HG03139 (cell line): Measurements from ENCODE around the gene PRKAR1B.
"Not testable (repeated sequence)": the region's sequence is repeated elsewhere in the genome, so short reads cannot be mapped to it uniquely, and the experiment has no call there.

Source experiments
- ATAC-seq: cut with Tn5 transposase; IDR thresholded peaks from one replicate; pipeline ENCODE4 v1.9.1; 2021; ENCODE audit not compliant: unreplicated experiment

Gene PRKAR1B

DNA sequence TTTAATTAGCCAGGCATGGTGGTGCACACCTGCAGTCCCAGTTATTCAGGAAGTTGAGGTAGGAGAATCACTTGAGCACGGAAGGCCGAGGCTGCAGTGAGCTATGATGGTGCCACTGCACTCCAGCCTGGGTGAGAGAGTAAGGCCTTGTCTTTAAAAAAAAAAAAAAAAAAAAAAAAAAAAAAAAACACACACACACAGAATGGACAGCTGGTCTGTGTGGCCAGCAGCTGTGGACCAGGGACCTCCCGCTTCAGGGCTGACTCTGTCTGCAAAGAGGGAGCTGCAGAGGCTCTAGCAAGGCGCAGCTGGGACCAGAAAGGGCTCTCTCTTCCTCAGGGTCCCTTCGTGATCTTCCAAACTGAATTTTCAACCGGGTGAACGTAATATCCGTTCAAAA is 54.2 kb downstream of the PRKAR1B start:
- ATAC-seq = no peak

DNA sequence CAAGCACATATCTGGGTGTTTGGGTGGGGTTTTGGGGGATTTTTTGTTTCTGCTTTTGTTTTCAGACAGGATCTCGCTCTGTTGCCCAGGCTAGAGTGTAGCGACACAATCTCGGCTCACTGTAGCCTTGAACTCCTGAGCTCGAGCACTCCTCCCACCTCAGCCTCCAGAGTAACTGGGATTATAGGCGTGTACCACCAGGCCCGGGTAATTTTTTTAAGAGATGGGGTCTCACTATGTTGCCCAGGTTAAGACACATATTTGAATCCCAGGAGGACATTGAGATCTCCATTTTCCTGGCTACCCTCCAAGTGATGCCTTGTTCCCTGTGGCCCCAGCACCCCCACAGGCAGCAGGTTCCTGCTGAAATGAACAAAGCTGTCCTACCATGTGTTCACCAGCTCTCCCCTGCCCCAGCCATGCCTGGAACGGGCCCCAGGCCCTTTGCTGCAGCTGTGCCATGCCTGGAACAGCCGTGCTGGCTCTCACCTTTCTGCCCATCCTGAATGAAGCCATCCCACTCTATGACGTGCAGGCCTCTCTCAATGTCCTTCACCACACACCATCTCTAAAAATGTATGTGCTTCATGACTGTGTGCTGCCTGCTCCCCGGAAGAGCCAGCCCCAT is 55.6 kb downstream of the PRKAR1B start:
- no peak for ATAC-seq

DNA sequence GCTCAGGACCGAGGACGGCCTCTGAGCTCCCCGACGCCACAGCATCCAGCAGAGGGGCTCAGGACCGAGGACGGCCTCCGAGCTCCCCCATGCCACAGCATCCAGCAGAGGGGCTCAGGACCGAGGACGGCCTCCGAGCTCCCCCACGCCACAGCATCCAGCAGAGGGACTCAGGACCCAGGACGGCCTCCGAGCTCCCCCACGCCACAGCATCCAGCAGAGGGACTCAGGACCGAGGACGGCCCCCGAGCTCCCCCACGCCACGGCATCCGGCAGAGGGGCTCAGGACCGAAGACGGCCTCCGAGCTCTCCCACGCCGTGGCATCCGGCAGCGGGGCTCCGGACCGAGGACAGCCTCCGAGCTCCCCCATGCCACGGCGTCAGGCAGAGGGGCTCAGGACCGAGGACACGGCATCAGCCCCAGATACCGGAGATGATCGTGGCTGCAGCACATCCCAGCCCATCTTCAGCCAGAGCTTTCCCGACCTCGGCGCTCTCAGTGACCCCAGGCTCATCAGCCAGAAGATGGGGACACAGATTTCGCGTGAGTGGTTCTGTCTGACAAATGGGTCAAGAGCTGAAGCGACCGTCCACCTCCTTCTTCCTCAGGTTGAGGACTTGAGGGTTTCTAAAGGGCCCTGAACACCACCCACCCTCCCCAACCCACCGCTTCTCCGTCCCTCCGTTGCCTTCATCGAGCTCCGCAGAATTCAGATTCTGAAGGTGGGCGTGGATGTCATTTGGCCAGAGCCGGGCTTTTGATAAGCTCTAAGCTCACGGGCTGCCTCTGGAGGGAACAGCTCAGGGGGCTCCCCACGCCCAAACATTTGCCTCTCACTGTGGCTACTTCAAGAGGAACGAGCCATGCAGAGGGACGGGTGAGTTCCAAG is 56.3 kb downstream of the PRKAR1B start:
- no peak for ATAC-seq

DNA sequence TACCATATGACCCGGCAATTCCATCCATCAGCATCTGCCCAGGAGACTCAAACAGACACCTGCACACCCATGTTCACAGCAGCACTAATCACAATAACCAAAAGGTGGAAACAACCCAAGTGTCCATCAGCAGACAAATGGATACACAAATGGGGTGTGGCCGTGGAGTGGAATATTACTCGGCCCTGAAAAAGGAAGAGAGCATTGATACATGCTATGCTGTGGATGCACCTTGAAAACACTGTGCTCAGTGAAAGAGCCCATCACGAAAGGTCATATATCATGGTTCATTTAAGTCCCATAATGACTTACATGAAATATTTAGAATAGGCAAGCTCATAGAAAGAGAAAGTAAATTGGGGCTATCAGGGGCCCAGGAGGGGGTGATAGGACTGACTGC is 58.1 kb downstream of the PRKAR1B start:
- ATAC-seq = no peak

DNA sequence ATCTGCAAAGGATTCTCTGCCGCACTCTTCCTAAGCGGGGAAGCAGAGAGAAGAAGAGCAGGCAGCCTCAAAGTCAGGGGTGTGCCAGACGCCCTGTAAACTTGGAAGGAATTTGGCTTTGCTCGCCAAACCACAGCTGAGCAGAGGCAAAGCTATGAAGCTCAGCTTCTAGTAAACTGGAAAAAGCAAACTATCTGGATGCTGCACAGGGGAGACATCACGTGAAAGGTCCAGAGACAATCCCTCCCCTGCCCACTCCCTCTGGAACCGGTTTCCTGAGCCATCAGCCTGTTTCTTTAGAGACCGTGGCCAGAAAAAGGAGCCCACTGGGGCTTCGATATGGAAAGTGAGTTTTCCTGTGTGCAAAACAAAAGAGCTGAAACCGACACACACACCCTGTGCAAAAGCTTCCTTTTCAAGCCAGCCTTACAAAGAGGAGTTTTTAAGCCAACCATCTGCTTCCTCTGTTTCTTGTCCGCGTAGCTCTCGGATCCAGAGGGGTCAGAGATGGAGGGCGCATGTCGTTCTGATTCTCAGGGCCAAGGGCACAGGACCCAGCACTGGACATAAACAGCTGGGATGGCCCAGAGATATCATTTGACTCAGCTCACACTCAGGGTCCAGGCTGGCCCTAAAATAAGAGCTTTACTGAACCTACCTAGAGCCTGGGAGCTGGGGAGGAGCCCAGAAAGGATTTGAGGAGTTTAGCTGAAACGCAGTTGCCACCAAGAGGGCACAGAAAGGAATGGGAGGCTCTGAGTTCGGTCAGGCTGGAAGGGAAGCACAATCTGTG is 58.7 kb downstream of the PRKAR1B start:
- ATAC-seq = no peak

DNA sequence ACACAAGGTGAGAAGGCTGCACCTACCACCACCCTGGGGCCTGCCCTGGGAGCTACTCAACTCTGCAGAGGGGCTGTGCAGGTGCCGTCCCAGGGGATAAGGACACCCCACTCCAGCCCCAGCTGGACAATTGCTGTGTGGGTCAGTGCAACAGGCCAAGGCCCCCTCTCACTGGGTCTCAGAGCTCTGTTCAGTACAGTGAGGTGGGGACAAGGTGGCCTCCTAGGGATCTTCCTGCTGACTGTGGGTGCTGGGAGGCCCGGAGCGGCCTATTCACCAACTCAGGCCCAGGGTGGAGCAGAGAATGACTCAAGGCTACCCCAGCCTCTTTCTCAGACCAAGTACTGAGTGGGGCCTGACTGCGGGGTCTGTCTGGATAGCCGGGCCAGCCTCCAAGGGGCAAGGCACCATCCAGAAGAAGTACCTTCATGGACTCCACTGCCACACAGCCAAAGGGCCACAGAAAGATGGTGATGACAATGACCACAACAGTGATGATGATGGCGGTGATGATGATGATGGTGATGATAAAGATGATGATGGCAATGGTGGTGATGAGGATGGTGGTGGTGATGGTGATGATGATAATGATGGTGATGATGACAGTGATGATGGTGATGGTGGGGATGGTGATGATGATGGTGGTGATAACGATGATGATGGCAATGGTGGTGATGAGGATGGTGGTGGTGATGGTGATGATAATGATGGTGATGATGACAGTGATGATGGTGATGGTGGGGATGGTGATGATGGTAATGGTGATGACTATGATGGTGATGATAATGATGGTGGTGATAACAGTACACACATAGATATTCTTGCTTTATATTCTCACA is 60.4 kb downstream of the PRKAR1B start:
- ATAC-seq = no peak

DNA sequence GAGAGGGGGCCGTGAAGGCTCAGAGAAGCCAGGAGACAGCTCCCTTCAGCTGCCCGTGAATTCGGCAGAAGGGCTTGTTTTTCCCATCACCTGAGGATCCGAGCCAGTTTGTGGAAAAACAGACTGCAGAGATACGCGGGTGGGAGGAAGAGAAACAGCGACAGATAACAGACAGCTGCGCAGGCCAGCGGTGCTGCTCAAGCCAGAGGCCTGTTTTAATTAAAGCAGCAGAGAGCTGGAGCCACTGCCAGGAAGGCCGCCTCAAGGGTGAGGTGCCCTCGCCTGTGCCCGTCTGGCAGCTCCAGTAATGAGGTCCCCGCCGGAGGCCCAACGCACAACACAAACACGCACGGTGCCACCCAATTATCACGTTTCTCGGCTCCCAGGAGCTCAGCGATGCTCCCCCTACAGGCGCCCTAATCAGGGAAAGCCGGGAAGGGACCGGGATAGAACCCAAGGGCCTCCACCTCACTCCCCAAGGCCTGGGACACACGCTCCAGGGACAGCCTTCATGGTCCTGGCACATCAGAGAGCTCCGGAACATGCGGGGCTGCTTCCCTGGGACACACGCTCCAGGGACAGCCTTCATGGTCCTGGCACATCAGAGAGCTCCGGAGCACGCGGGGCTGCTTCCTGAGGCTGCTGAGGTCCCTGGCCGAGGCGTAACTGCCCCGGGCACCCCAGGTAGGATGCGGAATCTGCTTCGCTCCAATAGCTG is 61.2 kb downstream of the PRKAR1B start:
- no peak for ATAC-seq

DNA sequence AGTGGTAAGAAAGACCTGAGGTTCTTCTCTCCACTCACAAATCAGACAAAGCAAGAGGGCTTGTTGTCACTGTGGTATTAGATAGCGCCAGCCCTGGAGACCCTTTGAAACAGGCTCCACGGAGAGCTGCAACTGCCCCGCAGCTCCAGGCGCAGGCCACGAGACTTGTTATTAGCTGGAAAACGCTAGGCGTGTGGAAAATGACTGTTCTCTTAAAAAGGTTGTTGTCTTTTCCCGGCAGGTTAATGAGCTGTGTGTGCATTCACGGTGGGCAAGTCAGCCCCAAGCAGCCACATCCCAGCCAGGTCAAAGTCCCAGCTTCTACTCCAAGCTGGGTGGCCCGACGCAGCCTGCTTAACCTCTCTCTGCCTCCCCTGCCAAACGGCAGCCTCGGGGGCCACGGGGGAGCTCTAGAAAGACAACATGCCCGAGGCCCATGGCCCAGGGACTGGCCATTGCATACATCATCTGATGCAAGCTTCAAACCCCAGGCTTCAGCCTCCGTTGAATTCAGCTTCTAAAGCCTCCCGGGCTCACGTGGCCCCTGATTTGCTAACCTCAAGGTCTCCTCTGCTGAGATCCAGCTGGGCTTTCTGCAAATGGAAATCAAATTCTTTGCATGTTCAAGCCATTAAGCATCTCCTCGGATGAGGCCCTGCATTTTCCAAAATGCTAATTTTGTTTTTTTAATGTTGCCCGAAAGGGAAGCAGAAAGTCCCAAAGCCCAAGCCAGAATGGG is 61.9 kb downstream of the PRKAR1B start:
- ATAC-seq = no peak

DNA sequence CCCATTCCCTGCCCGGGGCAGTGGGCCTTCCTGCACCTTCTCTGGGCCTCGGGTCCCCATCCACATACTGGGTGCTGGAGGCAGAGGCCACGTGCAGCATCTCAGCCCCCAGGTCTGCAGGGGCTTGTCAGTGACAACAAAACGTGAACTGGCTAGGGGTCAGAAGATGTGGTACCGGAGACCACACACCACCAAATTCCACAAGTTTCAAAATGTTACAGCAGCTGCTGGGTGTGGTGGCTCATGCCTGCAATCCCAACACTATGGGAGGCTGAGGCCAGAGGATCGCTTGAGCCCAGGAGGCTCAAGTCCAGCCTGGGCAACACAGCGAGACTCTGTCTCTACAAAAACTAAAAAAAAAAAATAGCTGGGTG is 62.7 kb downstream of the PRKAR1B start:
- no peak for ATAC-seq

DNA sequence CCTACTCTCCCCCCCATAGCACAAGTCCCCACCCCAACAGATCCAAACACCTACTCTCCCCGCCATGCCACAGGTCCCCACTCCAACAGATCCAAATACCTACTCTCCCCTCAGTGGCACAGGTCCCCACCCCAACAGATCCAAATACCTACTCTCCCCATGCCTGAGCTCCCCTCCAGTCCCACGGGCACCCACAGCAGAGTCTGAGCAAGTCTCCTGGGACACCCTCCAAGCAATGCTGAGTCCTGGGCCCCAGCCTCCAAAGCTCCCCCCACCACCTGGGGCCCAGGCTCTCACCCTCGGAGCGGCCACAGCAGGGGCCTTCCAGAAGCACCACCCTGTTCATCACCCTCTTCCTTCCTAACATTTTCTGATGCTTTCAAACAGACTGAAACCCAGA is 64.5 kb downstream of the PRKAR1B start:
- ATAC-seq = no peak

DNA sequence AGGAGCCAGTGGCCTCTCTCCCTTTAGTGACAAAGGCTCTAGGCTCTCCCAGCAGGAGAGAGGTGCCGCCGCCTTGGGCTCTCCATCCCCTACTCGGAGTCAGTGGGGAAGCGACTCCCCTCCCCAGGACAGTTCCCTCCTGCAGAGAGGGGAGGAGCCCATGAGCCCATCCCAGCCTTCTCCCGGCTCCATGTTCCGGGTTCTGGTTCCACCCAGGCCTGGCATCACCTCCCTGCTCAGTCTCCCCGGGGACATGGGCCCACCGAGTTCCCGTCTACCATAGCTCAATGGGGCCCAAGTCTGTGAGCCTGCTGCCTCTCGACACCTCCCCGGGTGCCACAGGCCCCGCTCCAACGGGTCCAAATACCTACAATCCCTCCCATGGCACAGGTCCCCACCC is 67.1 kb downstream of the PRKAR1B start:
- no peak for ATAC-seq

DNA sequence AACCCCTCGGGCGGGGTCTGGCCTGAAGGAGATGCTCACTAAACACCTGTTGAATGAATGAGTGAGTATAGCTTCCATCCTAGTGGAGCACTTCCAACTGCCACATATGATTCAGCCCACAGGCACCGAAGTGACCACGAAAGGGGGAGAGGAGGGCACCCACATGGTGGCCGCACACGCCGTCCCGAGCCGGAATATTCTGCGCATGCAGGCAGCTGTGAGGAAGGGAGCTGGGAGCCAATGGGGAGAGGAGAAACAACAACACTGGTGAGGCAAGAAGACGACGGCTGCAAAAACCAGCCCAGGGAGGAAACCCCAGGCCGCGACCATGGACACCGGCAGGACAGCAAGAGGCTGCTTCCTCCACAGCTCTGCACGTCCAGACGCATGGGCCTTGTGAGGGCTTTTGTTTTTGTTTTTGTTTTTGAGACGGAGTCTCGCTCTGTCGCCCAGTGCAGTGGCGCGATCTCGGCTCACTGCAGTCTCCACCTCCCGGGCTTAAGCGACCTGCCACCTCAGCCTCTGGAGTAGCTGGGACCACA is 67.7 kb downstream of the PRKAR1B start:
- no peak for ATAC-seq

DNA sequence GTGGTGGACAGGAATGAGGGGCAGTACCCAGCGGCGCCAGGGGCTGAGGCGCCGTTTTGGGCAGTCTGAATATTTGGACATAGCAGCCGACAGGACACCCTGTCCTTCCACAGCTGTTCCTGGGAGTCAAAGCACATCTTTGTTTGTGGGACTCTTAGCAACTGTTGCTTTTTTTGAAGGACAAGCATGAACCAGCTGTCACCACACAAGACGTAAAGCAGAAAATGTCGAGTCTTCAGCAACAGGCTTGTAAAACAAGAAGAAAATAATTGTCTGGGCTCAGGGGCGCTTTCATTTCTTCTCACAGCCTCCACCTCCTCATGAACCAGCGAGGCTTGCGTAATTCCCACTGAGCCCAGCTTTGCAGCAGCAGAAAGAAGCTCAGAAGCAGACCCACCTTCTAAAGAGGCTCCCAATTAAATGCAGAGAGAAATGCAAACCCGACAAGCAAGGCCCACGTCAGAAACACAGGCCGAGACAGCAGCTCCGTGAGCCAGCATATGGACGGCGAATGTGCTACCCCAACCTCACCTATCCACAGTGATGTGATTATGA is 69.4 kb downstream of the PRKAR1B start:
- ATAC-seq = no peak

DNA sequence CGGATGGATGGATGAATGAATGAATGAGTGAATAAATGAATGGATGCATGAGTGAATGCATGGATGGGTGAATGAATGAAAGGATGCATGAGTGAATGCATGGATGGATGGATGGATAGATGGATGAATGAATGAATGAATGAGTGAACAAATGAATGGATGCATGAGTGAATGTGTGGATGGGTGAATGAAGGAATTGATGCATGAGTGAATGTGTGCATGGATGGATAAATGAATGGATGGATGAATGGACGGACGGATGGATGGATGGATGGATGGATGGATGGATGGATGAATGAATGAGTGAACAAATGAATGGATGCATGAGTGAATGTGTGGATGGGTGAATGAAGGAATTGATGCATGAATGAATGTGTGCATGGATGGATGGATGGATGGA is 70.1 kb downstream of the PRKAR1B start:
- ATAC-seq = not testable (repeated sequence)

DNA sequence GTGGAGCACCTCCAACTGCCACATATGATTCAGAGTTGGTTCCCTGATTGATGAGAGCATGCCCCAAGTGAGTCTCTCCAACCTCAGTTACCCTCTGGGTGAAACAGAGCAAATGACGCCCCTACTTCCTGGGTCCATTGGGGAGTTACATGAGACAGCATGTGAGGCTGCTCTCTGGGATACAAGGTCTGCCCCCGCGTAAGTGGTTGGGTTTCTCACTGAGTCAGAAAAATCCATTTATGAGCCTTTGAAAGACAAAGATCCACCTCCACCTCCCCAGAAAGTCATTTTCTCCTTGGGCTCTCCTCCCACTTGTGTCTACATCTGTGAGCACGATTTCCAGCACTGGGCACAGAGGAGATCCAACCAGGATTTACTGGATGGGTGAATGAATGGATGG is 71.3 kb downstream of the PRKAR1B start:
- ATAC-seq = no peak

DNA sequence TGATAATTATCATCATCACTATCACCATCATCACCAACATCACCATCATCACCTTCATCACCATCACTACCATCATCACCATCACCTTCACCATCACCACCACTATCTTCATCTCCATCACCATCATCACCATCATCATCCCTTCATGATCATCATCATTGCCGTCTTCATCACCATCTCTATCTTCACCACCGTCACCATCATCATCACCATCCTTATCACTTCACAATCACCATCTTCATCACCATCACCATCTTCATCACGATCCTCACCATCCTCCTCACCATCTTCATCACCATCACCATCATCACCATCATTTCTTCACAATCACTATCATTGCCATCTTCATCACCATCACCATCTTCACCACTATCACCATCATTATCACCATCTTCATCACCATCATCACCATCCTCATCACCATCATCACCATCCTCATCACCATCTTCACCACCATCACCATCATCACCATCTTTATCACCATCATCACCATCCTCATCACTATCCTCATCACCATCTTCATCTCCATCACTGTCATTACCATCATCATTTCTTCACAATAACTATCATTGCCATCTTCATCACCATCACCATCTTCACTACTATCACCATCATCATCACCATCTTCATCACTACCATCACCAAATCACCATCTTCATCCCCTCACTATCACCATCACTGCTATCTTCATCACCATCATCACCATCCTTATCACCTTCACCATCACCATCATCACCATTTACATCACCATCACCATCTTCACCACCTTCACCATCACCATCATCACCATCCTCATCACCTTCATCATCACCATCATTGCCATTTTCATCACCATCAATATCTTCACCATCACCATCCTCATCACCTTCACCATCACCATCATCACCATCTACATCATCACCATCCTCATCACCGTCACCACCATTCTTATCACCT is 73.0 kb downstream of the PRKAR1B start:
- no peak for ATAC-seq

DNA sequence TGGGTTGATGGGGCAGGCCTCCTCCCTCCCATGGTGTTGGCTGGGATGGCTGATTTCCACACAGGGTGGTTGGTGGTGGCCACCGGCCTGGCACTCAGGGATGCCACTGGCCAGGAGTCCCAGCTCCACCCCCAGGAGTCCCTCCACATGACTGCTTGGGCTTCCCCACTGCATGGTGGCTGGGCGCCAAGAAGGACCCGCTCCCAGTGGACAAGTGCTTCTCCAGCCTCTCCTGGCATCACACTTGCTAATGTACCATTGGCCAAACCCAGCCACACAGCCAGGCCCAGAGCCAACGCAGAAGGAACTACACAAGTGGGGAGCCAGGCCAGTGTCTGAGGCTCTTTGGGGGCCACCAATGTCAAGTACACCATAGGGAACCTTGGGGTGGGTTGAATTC is 74.2 kb downstream of the PRKAR1B start:
- no peak for ATAC-seq

DNA sequence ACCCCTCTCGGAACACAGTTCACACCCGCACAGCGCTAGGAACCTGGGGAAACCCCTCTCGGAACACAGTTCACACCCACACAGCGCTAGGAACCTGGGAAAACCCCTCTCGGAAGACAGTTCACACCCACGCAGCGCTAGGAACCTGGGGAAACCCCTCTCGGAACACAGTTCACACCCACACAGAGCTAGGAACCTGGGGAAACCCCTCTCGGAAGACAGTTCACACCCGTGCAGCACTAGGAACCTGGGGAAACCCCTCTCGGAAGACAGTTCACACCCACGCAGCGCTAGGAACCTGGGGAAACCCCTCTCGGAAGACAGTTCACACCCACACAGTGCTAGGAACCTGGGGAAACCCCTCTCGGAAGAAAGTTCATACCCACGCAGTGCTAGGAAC is 74.9 kb downstream of the PRKAR1B start:
- not testable (repeated sequence) for ATAC-seq
